ENCODE data around the gene B4GALT1.
"Not testable (repeated sequence)": the region's sequence is repeated elsewhere in the genome, so short reads cannot be mapped to it uniquely, and the experiment has no call there.

B4GALT1 gene

GRCh38 chr9:33097192-33097591 is 69.9 kb downstream of the B4GALT1 start:
- no peak for DNase-seq

DNA sequence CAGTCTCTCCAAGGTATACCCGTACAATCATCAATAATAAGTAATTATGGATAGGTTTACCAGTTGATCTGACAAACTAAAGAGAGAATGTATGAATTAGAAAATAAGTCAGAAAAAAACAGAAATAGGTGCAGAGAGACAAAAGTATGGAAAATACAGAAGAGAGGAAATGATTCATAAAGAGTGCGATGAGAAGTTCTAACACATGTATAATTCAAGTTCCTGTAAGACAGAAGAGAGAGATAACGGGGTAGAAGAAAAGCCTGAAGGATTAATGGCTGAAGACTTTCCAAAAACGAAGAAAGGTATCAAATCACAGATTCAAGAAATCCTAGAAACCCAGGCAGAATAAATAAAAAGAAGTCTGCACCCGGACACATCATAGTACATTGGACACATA is 74.5 kb downstream of the B4GALT1 start:
- DNase-seq = no peak

GRCh38 chr9:33085672-33086071 is 81.5 kb downstream of the B4GALT1 start:
- not testable (repeated sequence) for DNase-seq

GRCh38 chr9:33082538-33083326 is 84.4 kb downstream of the B4GALT1 start:
- DNase-seq = peak in 1 of 2 experiments; percentile 25

GRCh38 chr9:33082128-33082527 is 85.0 kb downstream of the B4GALT1 start:
- no peak for DNase-seq

DNA sequence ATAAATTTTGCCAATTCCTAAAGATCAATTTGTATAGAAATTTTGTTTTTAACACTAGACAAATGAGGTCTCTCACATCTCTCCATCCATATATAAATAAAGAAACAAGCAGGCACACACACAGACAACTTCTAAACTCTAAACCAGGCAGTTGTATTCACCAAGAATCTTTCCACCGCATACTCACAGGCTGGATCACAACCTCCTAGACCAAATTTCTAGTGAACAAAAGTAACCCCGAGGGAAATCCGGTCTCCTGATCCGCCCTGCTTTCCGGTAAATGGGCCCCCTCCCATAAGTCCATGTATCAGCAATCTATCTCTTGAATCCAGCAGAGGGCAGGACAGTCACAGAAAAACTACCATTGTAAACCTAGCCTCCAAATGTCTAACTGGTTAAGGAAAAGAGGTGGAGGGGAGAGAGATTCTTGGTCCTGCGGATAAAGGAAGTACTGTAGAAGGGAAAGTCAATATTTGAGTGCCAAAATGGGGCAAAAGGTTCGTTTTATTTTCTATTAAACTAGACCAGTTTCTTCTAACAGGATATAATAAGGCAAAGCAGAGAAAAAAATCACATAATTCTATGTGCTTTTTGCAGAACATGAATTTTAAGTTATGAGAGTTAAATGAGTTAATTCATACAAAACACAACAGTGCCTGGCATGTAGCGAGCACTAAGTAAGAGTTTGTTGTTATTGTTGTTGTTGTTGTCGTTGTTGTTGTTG is 85.8 kb downstream of the B4GALT1 start:
- DNase-seq = peak; percentile 30 to 70

- DNase-seq = no peak
Observed at GRCh38 chr9:33080534-33080933, 86.6 kb downstream of the B4GALT1 start.

GRCh38 chr9:33076046-33077004 is 90.8 kb downstream of the B4GALT1 start, which contains the start of gene SMU1:
Gene SMU1 (minus strand): TSS chr9:33076674. CDS start chr9:33076608, 66 bp downstream.
- peak; percentile 87 to 96 for DNase-seq

GRCh38 chr9:33068991-33069390 is 98.1 kb downstream of the B4GALT1 start:
- no peak for DNase-seq

- DNase-seq = no peak
Observed at GRCh38 chr9:33065157-33066076, 101.7 kb downstream of the B4GALT1 start.

Measured in stimulated activated CD4-positive, alpha-beta T cell treated with anti-CD3 and anti-CD28 coated beads, Interleukin-4, amount 100 ng/mL, for 4 hours (primary cell).